DND-41 (cell line): ENCODE results near the gene SMG5.

Experiments used
- CTCF ChIP-seq: IDR thresholded peaks from 2 replicates; pipeline ENCODE4 v1.5.1; 2012; ENCODE audit warnings: borderline replicate concordance, low read length, moderate library complexity, mild to moderate bottlenecking; ENCODE audit not compliant: poor library complexity, severe bottlenecking; ENCODE audit errors: extremely low read depth
- EZH2 ChIP-seq: IDR thresholded peaks from 3 replicates; pipeline ENCODE4 v1.6.1; 2012; ENCODE audit warnings: borderline replicate concordance, low read depth, mild to moderate bottlenecking, moderate library complexity, low read length, inconsistent platforms; ENCODE audit not compliant: severe bottlenecking

- TF ChIP-seq CTCF (no peak), EZH2 (no peak)
These were observed 57.0 kb downstream of the SMG5 start for GRCh38 chr1:156225677-156226014.
